ENCODE data around the gene MYBPH. TPM values are rescaled to one million over a fixed set of nuclear protein-coding genes. Genes with fewer than 3 reads are reported as not detected.

The MYBPH gene
- polyA plus RNA-seq, 1 donor from 2014 or later, result not detected

DNA sequence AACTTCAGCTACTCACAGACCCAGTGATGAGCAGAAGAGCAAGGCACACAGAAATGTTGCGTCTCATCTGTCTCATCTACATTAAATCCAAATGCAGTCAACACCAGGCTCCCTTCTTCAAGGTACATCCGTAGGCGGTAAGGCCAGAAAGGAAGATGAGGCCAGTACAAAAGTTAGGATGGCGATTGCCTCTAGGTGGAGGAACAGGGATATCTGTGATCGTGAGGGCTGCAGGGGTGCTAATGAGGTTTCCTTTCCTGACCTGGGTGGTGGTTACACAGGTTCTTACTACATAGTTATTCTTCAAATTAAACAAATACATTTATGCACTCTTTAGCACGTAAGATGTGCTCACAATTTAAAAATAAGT lies 1.4 kb upstream of the MYBPH start:
- Histone ChIP-seq H4K20me1 (ENCODE audit: insufficient read depth) (no peaks in the 10 kb centered on the region), H3K9me3 (ENCODE audit: low read length) (no peaks in the 10 kb centered on the region), H3K27ac (ENCODE audit: low read length) (no peak overlapping the region), H3K9ac (ENCODE audit: low read length) (no peak overlapping the region), H2AFZ (ENCODE audit: low read depth, low read length) (no peak overlapping the region), H3K9me2 (ENCODE audit: insufficient read depth, low read length) (no peaks in the 10 kb centered on the region), H3K79me2 (replicated peaks; ENCODE audit: insufficient read depth, low read length) (no peaks in the 10 kb centered on the region), H3K36me3 (ENCODE audit: insufficient read depth, low read length) (no peaks in the 10 kb centered on the region), H3K4me3 (ENCODE audit: low read length) (no peak overlapping the region), H3F3A (ENCODE audit: insufficient read depth, low read length, poor library complexity, severe bottlenecking) (no peaks in the 10 kb centered on the region), H3K27me3 (ENCODE audit: insufficient read depth, low read depth, low read length) (no peaks in the 10 kb centered on the region), H3K4me2 (ENCODE audit: low read length) (no peak overlapping the region)
- TF ChIP-seq TAF1 (IDR thresholded peaks at IDR 0.05; ENCODE audit: low read depth) (no peak), CTCF (IDR thresholded peaks at IDR 0.05; ENCODE audit: poor library complexity, severe bottlenecking) (no peak), MXI1 (conservative IDR thresholded peaks at IDR 0.05; ENCODE audit: poor library complexity, severe bottlenecking) (no peak), POLR2AphosphoS5 (IDR thresholded peaks at IDR 0.05) (no peak), EZH2 (IDR thresholded peaks at IDR 0.05; ENCODE audit: borderline replicate concordance, insufficient read depth, low read length, poor library complexity, severe bottlenecking) (no peak), EP300 (conservative IDR thresholded peaks at IDR 0.05; ENCODE audit: poor library complexity, severe bottlenecking) (no peak), REST (IDR thresholded peaks at IDR 0.05; ENCODE audit: borderline replicate concordance) (no peak), SMC3 (conservative IDR thresholded peaks at IDR 0.05; ENCODE audit: poor library complexity) (no peak), RAD21 (conservative IDR thresholded peaks at IDR 0.05) (no peak)

- H2AFZ ChIP-seq (ENCODE audit: low read depth, low read length), result no peak overlapping the region
- no peak overlapping the region for H3K4me3 ChIP-seq (ENCODE audit: low read length)
- H3K4me2 ChIP-seq (ENCODE audit: low read length), result no peak overlapping the region
These were observed 828 bp upstream of the MYBPH start for GRCh38 chr1:203176273-203177035.

More at GRCh38 chr1:203176273-203177035, 828 bp upstream of the MYBPH start:
- H3K79me2 ChIP-seq (replicated peaks; ENCODE audit: insufficient read depth, low read length), result no peaks in the 10 kb centered on the region
- H3K27me3 ChIP-seq (ENCODE audit: insufficient read depth, low read depth, low read length), result no peaks in the 10 kb centered on the region
- H3F3A ChIP-seq (ENCODE audit: insufficient read depth, low read length, poor library complexity, severe bottlenecking), result no peaks in the 10 kb centered on the region
- H3K9ac ChIP-seq (ENCODE audit: low read length), result no peak overlapping the region
- no peaks in the 10 kb centered on the region for H3K9me3 ChIP-seq (ENCODE audit: low read length)
- no peaks in the 10 kb centered on the region for H4K20me1 ChIP-seq (ENCODE audit: insufficient read depth)
- no peaks in the 10 kb centered on the region for H3K36me3 ChIP-seq (ENCODE audit: insufficient read depth, low read length)
- no peak overlapping the region for H3K27ac ChIP-seq (ENCODE audit: low read length)
- no peaks in the 10 kb centered on the region for H3K9me2 ChIP-seq (ENCODE audit: insufficient read depth, low read length)
- TF ChIP-seq EP300 (conservative IDR thresholded peaks at IDR 0.05; ENCODE audit: poor library complexity, severe bottlenecking) (no peak), TAF1 (IDR thresholded peaks at IDR 0.05; ENCODE audit: low read depth) (no peak), CTCF (IDR thresholded peaks at IDR 0.05; ENCODE audit: poor library complexity, severe bottlenecking) (no peak), EZH2 (IDR thresholded peaks at IDR 0.05; ENCODE audit: borderline replicate concordance, insufficient read depth, low read length, poor library complexity, severe bottlenecking) (no peak), RAD21 (conservative IDR thresholded peaks at IDR 0.05) (no peak), REST (IDR thresholded peaks at IDR 0.05; ENCODE audit: borderline replicate concordance) (no peak), MXI1 (conservative IDR thresholded peaks at IDR 0.05; ENCODE audit: poor library complexity, severe bottlenecking) (no peak), POLR2AphosphoS5 (IDR thresholded peaks at IDR 0.05) (no peak), SMC3 (conservative IDR thresholded peaks at IDR 0.05; ENCODE audit: poor library complexity) (no peak)

Measured in neural cell (in vitro differentiated cells).